ENCODE results near the gene AGMAT. TPM values are rescaled to one million over a fixed set of nuclear protein-coding genes. Genes with fewer than 3 reads are reported as not detected.

Gene AGMAT
- total and polyA plus RNA-seq, 2 of the 8 experiments (the other 6 are each of a cell fraction or from before 2014, with no cell fraction given): 3.7 to 5.8 TPM

DNA sequence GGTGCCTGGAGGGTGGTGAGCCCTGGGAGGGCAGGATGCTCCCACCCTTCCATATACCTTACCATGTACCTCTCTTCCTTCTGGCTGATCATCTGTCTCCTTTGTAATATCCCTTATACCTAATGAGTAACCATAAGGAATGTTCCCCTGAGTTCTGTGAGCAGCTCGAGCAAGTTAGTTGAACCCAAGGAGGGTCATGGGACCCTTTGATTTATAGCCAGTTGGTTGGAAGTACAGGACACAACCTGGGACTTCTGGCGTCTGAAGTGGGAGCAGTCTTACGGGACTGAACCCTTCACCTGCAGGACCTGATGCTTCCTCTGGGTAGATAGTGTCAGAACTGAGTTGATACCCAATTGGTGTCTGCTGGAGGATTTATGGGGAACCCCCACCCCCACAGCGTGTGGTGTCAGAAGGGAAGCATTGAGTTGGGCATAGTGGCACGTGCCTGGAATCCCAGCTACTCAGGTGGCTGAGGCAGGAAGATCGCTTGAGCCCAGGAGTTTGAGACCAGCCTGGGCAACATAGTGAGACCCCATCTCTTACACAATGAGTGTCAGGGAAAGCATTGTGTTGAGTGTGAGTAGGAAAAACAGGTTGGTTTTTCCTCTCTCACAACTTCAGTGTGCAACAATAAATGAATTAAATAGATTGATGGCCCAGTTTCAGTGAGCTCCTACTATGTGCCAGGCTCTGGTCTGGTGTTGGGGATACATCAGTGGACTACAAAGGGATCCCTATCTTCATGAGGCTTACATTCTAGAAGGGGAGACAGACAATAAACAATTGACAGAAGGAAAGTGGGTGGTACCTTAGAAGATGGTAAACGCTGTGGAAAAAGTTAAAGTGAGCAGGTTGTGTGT is 42.2 kb downstream of the AGMAT start:
- Histone ChIP-seq H2AK5ac (ENCODE audit: low read depth, low read length) (no peak overlapping the region), H2BK20ac (ENCODE audit: low read length) (no peak overlapping the region), H3K4me2 (ENCODE audit: insufficient read depth in 1 of 2, low read depth in 2 of 2, low read length in 2 of 2) (no peak overlapping the region), H3K79me1 (ENCODE audit: low read depth, low read length) (no peaks in the 10 kb centered on the region), H2BK15ac (ENCODE audit: low read length) (no peak overlapping the region), H3K23me2 (ENCODE audit: low read depth, low read length) (no peaks in the 10 kb centered on the region), H2BK12ac (ENCODE audit: low read depth, low read length) (no peak overlapping the region), H2AFZ (ENCODE audit: low read length) (no peak overlapping the region), H3K56ac (replicated peaks; ENCODE audit: insufficient read length, low read depth, low read length) (no peak overlapping the region), H3K4me1 (replicated peaks in 1 of 4; ENCODE audit: control insufficient read depth in 3 of 4, insufficient read depth in 4 of 4, low read length in 3 of 4) (no peaks in the 10 kb centered on the region), H3K18ac (ENCODE audit: extremely low read depth, low read length) (no peak overlapping the region), H2BK5ac (ENCODE audit: low read depth, low read length) (no peak overlapping the region), H4K8ac (ENCODE audit: extremely low read depth, insufficient read depth, low read length) (no peak overlapping the region), H3K4me3 (ENCODE audit: extremely low read depth in 1 of 4, insufficient read depth in 2 of 4, low read depth in 3 of 4, low read length in 4 of 4) (no peak overlapping the region), H3K4ac (replicated peaks; ENCODE audit: insufficient read length, low read depth, low read length) (no peak overlapping the region), H3K79me2 (ENCODE audit: control insufficient read depth in 1 of 2, insufficient read depth in 2 of 2, low read length in 2 of 2) (no peaks in the 10 kb centered on the region), H4K5ac (ENCODE audit: insufficient read length, low read depth, low read length) (no peak overlapping the region), H3K23ac (ENCODE audit: insufficient read length) (no peak overlapping the region), H4K91ac (replicated peaks; ENCODE audit: insufficient read length, low read length) (no peak overlapping the region), H3K36me3 (ENCODE audit: control insufficient read depth in 2 of 4, insufficient read depth in 4 of 4, low read length in 3 of 4) (peaks cover 4 to 55% (median 22%) of the 10 kb centered on the region in 4 experiments), H4K20me1 (replicated peaks in 1 of 2; ENCODE audit: control insufficient read depth in 1 of 2, insufficient read depth in 2 of 2, low read length in 2 of 2) (no peaks in the 10 kb centered on the region), H3K9ac (replicated peaks in 1 of 4; ENCODE audit: extremely low read depth in 1 of 4, low read depth in 3 of 4, low read length in 3 of 4) (no peak overlapping the region), H3K27me3 (replicated peaks in 1 of 4; ENCODE audit: control insufficient read depth in 3 of 4, extremely low read depth in 1 of 4, insufficient read depth in 3 of 4, low read length in 3 of 4) (no peaks in the 10 kb centered on the region), H2BK120ac (replicated peaks; ENCODE audit: low read depth, low read length) (no peak overlapping the region), H3K14ac (ENCODE audit: insufficient read length) (no peak overlapping the region), H3K9me3 (ENCODE audit: insufficient read depth in 2 of 2, low read depth in 1 of 2, low read length in 1 of 2) (no peaks in the 10 kb centered on the region), H3K27ac (ENCODE audit: low read depth, low read length) (no peak overlapping the region)
- DNase-seq (ENCODE audit: low read depth in 1 of 2, low spot score in 2 of 2): no peak
- ChIA-PET POLR2A (ENCODE audit: partially characterized antibody) (interaction anchor here (1.1 kb wide), 1 partner anchor 13 kb away, joined by 4 read pairs; no protein-coding TSS in a partner anchor), CTCF (ENCODE audit: partially characterized antibody) (no interaction called here)
- FAIRE-seq: no peak
- 89% methylated on average over 7 of the region's 7 CpGs; no CpG with 5 or more reads in 1 of the 2 experiments for WGBS, 2 experiments (ENCODE audit: extremely low coverage in 1 of 2, insufficient coverage in 1 of 2, insufficient read length in 1 of 2, insufficient replicate concordance in 2 of 2, low coverage in 1 of 2, low lambda C conversion rate in 2 of 2, missing lambda C conversion rate in 1 of 2)
- TF ChIP-seq EZH2 (IDR thresholded peaks at IDR 0.05; ENCODE audit: low read depth, low read length, severe bottlenecking) (no peak), SP1 (IDR thresholded peaks at IDR 0.05; ENCODE audit: low read depth, low read length) (no peak), JUN (IDR thresholded peaks at IDR 0.05; ENCODE audit: low read depth, low read length) (no peak), SAP30 (IDR thresholded peaks at IDR 0.05; ENCODE audit: insufficient read depth, insufficient replicate concordance, low read length) (no peak), E2F6 (IDR thresholded peaks at IDR 0.05) (no peak), CTCF (IDR thresholded peaks at IDR 0.05; ENCODE audit: control extremely low read depth in 1 of 3, insufficient read depth in 1 of 3, low read depth in 1 of 3, low read length in 3 of 3) (no peak), BCL11A (IDR thresholded peaks at IDR 0.05; ENCODE audit: low read depth in 2 of 2, low read length in 2 of 2) (no peak), CBX5 (IDR thresholded peaks at IDR 0.05; ENCODE audit: low read depth, low read length) (no peak), PHF8 (conservative IDR thresholded peaks at IDR 0.05; ENCODE audit: low read depth, low read length) (no peak)
